Fibroblast of gingiva (primary cell): ENCODE data around the gene TMIE.

ENCODE experiments used
- DNase-seq: peaks from one replicate; pipeline ENCODE4 v3.0.0-alpha.2; 2011; ENCODE audit warnings: low read depth

TMIE gene

DNA sequence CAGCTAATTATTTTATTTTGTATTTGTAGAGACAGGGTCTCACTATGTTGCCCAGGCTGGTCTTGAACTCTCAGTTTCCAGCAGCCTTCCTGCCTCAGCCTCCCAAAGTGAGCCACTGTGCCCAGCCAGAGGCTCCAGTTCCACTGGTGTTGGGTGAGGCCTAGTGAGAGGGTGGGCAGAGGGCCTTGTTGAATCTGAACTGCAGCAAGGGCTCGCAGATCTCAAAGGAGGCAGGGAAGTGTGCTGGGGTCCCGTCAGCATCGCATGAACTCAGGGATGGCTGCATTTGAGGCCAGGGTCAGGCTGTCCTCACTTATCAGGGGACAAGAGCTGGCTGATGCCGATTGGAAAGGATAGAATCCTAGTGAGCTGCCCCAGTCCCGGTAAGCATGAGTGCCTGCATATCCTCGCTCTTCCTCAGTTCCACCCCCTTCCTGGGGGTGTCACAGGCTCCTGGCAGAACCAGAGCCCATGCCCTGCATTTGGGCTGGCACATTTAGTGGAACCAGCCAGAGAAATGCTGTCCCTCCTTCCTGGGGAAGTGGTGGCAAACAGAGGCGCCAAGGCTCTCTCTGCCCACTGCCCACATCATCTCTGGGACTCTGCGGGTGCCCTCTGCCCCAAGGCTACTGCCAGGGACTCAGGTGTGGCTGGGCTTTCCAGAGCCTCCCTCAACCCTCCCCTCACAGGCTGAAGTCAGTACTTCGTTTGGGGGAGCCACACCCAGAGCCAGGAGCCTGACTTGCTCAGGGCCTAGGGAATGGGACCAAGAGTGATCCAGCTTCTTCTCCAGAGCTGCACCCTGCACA is 31.8 kb upstream of the TMIE start:
- DNase-seq, result no peak

DNA sequence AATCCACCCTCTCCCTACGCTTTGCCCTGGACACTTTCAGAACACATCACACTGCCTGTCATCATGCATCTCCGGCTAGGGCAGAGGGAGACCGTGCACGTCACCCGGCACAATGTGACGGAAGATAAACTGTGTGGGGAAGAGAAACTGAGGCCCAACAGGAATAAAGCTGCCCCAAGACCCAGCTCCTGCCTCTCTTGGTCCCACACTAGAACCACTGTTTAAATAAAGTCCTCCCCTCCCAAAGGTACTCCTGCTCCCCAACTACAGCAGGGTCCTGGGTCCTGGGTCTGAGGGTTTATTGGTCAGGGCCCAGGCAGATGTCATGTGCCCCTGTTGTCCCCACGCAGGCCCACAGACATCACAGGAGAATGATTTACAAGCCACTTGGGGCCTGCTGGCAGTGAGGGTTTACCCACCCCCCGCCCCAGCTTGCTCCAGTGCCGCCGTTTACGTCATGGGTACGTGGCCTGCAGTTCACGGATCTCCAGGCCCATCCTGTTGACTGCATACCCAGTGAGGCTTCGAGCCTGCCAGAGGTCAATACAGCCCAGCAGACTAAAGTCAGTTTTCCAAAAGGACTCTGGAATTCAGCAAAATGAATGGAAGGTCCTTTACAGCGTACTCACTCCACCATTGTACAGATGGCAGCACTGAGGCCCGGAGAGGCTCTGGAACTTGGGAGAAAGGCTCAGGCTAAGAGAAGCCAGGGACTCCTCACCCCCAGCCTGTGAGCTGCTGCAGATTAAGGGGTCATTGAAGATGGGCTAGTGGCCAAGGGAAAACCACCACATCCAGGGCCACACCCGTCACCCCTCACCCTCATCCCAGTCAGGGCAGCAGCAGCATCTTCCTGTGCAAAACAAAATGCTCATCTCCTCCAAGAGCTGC is 30.9 kb upstream of the TMIE start:
- DNase-seq, result no peak

DNA sequence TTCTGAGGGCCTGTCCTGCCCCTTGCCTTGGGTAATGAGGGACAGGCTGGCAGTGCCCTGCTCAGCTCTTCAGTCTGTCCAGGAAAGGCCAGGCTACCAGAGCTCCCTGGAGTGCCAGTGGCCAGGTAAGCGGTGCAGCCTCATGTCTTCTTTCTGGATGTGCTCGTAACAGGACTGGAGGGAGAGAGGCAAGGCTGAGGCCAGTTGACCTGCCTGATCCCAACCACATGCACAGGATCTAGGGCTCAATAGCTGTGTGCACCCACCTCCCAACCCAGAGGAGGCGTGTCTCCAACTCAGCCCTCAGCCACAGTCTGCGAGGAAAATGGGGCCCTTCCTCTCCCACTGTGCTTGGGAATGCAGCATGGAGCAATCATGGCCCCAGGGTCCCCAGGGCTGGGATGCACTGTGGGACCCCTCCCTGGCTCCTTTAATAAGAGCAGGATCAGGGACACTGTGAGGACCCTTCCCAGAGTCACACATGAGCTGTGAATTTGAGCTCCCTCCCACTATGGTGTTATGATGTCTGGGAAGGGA is 30.2 kb upstream of the TMIE start:
- no peak for DNase-seq

DNA sequence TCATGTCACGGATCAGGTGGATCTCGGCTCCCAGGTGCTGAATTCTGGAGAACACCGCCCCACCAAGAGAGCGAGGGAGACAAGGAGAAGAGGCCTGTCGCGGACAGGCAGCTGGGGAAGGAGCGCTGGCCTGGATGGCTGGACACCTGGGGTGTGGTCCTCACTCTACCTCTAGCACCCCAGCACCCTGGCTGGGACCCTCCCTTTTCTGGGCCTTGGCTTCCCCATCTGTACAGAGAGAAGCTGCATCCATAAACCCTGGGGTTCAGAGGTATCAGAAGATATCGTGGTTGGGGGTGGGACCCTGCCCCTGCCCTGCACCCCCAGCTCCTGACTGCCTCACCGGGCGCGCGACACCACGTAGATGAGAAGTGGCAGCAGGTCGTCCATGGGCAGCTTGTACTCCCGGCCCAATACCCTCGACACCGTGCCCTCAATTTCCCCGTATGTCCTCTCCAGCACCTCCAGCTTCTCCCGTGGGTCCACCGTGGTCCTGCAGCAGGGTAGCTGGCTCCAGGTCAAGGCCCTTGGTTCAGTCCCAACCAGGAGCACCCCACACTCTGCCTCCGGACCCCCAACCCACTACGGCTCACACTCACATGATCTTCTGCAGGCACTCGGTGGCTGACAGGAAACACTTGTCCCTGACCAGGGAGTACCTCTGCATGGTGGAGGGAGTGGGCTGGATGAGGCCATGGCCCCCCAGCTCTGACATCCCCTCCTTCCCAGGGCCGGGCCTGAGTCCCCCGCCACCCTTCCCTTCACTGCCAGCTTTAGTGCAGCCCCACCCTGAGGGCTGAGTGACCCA is 29.4 kb upstream of the TMIE start:
- DNase-seq, result no peak

DNA sequence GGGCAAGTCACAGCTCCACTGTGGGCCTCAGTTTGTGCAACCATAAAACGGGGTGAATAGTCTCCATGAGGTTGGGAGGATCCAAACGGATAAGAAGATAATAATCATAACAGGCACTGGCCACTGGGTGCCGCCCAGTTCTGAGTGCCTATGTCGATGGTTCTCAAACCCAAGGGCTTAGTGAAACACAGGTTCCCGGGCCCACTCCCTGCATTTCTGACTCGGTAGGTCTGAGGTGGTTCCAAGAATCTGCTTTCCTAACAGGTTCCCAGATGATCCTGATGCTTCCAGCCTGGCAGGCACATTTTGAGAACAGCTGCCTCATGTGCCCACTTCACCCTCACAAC is 28.9 kb upstream of the TMIE start:
- no peak for DNase-seq

DNA sequence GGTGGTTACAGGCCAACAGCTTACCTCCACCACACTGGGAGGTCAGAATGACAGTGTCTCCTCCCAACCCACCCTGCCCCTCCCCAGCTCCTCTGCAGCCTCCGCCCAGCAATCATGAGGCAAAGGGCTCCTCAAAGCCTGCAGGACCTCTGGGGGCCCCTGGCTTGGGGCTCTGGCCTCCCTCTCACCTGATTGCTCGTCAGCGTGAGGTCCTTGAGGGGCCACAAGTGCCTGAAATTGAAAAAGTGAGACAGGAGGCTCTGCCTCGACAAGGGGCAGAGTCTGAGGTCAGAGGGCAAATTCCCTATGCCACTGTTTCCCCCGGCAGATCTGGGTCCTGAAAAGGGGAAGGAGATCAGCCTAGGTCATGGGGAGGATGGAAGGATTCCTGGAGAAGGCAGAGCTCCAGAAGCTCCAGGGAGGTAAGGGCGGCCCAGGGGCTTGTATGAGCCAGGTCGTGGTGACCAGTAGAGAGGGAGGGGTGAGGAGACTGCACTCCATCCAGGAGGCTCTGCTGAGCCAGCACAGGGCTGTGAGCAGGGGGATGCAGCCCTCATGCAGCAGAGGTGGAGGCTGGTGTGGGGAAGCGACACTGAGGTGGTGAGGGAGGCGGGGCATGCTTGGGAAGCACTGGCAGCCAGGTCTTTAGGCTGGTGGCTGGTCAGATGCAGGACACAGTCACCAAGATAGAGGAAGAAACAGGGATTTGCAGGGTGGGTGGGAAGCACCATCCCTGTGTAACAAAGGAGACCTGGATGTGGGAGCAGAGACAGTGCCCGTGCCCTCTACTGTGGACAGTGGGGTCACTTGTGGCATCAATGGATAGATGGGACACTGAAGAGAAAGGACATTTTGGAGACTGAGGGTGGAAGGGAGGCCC is 27.8 kb upstream of the TMIE start:
- no peak for DNase-seq

DNA sequence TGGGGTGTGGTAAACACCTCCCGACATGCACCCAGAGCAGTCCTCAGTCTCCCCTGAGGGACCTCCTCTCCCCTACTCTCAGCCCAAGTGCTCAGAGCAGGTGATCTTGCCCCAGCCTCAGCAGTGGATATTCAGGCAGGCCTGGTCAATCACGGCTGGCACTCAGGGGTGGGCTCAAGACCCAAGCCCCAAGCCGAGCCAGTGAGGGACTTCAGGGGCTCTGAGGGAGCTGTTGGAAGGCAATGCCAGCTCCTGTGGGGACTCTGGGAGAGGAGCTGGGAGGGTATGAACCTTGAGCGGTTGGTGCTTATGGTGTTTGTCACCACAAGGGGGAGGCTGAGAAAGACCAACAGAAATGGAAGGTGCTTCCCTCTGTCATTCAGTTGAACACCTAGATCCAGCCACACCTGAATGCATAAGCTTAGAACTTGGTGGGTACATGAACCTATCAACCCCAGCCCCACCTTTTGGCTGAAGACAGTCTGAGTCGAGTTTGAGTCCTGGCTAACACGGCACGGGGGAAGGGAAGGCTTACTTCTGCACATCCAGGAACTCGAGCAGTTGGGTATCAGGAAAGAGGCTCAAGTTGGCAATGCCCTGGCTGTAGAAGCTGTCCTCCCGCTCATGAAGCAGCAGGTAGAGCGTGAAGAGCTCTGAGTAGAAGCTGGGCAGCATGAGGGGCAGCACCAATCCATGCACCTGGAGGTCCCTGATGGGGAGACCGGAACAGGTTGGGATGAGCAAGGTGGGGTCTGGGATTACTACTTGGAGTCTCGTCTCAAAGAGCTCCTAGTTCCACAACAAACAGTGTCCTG is 27.0 kb upstream of the TMIE start:
- DNase-seq, result no peak

DNA sequence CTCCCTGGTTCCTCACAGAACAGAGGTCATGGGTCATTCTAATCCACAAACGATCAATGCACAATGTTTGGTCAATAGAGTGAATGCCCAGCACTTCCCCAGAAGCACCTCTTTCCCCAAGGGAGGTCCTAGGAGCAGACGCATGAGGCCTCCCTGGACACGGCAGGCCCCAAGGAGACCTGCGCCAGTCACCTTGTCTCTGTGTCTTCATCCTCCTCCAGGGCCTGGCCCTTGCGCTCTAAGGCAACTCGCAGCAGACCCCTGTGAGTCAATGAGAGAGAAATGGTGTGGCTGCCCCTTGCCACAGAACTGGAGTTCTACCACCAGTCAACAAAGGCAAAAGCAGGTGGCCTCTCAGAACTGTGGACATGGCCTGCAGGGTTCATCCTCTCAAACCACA is 25.8 kb upstream of the TMIE start:
- DNase-seq, result no peak

DNA sequence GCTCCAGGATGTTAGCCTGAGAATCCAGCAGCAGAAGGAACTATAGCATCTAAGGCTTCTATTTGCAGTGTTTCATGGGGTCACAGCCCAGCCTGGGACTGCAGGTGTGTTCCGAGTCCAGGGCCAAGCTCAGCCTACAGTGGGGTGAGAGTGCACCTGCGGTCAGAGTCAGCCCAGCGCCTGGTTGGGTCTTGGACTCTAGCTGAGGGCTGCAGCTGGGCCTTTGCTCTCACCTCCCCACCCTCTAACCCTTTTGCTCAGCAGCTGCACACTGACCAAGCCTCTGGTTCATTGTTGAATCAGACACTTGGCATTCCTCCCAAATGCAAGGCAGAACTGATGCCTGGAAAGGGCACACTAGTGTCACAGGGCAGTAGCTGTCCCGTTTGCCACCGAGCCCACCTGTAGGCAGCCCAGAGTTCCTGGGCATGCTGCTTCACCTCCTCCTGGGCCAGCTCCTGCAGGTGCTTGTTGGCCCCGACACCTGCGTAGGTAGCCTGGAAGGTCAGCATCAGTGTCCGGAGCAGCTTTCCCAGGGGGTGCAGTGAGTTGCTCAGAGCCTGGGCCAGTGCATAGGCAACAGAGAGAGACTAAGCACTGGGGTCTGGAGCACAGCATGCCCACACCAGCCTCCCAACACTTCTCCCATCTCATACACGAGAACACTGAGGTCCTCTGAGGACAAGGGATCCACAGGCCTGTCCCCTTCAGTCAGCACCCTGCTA is 25.2 kb upstream of the TMIE start:
- no peak for DNase-seq

DNA sequence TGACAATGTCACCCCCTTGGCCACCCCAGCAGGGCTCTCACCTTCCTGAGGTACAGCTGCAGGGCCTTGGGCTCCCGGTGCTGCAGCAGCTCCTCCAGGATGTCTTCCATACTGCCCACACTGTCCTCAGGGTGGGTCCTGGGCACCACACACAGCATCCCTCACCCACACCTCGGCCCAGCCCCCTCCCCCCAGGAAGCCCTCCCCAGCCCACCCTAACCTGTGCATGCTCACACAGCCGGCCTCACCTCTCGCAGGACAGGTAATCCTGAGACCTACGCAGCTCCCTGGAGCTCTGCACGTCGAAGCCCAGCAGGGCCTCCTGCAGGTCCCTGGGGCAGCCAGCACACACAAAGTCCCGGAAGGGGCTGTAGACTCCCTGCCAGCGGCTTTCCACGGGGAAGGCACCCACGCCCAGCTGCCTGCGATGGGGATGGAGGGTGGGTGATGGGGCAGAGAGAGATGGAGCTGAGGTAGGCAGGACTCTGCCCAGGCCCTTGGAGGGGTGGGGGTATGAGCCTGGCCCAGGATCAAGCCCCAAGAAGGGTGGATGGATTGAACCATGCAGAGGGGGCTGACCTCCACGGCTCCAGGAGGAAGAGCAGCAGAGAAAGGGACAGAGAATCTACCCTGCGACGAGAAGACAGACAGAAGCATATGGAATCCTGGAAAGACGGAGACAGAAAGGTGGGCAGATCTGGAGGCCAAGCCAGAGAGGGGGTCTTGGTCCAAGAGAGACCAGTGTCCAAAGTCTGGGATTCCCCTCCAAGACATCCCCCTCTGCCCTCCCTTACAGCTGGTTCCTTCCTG is 24.4 kb upstream of the TMIE start:
- no peak for DNase-seq

DNA sequence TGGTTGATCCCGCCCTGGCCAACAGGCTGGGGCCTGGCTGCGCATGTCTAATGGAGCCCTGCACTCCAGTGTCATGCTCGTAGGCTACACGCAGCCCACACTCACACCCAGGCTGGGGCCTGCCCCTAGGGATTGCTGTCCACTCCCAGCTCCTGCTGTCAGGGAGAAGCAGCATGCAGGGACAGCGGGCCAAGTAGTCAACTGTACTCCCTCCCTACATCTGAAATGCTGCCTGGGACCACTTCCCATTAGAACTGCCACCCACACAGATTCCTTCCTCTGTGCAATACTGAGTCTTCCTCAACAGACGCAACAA is 23.8 kb upstream of the TMIE start:
- DNase-seq, result no peak

DNA sequence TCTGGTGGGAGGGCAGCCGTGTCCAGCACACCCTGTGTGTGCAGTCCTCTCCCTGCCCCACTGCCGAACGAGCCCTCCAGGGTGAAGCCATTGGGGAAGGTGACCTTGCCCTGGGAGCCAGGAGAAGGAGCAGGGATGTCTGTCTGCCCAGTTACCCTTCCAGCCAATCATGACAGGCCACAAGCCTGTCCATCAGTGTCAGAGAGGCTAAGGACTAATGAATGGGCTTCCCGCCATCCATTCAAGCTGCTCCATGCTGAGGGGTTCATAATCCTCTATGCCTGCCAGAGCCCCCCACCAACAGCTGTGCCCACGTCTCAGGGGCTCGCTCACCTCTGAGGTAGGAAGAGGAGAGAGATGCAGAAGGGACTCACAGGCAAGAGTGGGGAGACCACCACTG is 22.9 kb upstream of the TMIE start:
- DNase-seq, result no peak

DNA sequence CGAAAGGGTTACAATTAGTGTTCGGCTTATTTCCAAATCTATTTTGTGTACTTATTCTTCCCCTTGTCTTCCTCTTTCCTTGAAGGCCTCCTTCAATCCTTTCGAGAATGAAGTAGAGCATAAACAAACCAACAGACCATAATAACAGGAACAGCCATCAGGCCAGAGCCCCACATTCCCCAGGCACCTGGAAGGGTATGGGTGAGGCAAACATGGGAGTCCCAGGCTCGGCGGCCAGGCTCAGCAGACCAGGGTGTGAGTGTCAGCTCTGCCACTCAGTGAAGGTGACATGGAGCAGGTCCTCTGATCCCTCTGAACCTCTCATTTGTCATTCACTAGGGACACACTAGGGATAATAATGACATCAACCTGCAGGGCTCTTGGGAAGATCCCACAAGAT is 21.5 kb upstream of the TMIE start:
- no peak for DNase-seq

DNA sequence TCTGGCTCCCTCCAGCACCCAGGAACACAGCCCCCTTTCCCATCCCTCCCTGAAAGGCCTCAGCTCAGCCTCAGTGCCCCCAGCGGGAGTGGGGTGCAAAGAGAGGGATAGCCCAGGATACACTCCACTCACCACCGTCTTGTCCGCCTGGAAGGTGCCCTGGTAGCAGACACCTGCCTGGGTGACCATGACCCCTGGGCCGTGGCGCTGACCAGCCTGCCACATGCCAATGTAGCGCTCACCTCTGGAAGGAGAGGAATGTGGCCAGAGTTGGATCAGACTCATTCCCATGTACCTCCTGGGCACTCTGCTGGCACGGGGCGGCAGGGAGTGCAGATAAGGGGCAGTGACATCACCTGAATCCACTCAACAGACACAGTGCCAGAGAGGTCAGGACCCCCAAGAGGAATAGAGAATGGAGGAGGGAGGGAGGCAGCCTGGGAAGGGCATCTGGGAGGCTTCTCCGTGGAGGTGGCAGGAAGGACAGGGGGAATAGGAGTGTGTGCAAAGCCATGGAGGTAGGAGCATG is 20.8 kb upstream of the TMIE start:
- DNase-seq, result no peak

DNA sequence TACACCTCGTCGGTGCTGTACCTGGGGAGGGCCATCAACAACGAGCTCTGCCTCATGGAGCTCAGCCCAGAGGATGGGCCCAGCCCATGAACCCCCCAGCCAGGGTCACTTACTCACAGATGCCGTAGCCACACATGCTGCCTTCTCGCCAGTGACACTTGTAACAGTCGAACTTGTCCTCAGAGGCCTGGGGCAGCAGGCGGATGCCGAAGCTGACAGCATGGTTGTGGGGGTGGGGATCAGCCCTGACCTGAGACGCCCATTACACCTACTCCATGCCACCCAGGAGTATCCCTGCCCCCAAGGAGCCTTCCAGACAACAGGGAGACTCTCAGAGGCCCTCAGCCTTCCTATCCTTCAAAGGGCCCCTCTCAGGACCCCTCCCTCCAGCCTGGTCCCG is 19.8 kb upstream of the TMIE start:
- DNase-seq, result no peak

DNA sequence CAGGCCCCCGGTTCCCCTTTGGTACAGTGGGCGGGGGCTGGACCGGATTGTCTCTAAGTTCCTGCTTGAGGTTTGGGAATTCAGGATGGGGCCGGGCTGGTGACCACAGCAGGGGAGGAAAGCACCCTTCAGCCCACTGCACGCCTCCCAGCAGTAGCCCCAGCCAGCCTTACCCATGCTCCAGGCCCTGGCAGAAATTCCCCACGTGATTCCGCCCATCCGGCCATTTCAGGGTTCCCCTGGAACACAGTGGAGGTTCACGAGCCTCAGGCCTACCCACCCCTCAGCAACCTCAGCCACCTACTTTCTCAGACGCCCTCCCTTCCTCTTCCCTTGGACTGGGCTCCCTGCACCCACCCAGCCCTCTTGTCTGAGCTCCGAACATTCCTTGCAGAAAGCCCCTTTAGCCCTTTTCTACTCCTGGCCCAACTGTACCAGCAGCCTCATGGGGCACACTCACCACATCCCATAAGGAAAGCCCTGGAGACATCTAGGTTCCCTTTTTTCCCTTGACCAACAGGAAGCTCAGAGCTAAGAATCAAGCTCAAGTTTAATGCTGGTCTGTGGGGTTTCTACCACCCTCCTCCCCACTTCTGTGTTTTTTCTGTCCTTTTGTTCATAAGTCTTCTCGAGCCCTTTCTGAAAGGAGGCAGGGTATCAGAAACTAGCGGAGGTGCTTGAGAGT is 19.2 kb upstream of the TMIE start:
- no peak for DNase-seq

DNA sequence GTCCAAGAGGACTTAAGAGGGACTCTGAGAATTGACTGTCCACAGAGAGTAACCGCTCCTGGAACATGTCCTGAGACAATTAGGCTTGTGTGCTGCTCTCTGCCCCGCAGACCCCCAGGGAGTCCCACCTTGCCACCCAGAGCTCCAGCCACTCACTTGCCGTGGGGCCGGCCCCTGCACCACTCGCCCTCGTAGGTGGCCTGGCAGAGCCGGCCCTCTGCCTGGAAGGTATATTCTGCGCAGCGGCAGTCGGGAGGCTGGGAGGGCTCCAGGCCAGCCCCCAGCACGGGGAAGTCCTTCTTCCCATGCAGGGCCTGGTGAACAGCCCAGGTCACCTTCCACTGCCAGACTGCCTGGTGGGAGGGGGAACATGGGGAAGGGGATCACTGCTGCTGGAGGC is 18.2 kb upstream of the TMIE start:
- DNase-seq, result no peak

DNA sequence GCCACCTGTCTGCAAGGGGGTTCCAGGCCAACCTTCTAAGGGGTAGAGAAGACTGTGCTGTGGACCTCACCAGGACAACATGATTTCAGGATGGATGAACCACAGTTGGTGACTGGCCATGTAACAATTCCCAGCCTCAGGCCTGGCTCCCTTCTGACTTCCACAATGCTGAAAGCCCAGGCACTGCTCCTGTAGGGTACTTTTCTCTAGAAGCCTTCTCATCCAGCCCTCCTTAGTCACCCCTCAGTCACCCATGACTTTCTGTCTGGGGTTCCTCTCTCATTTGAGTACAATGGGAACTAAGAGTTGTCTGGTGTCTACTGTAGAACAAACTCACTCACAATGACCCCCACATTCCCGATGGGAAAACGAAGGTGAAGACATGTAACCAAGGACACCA is 16.3 kb upstream of the TMIE start:
- no peak for DNase-seq
